Measurements from ENCODE around the gene RGMA.
A peak's percentile ranks its signal among the peaks of the same experiment; 100 is the strongest.

Gene RGMA

DNA sequence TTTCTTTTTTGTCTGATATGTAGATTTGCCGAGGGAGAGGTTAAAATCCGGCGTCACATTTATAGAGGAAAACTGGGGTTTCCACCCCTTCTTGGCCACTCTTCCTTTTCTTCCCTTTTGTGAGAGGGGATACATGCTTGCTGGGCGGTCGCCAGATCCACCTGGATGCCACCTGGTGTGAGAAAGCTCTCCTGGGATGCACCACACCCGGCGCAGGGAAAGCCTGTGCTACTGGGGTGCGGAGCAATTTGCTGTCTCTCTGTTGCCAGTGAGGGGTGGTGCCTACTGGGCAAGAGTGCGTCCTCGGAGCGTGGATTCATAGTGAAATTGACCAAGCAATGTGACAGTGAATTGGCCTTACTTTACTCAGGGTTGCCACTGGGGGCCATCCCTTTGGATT is 2.5 kb upstream of the RGMA start:
- no peak for DNase-seq (ENCODE audit: low read depth)

DNA sequence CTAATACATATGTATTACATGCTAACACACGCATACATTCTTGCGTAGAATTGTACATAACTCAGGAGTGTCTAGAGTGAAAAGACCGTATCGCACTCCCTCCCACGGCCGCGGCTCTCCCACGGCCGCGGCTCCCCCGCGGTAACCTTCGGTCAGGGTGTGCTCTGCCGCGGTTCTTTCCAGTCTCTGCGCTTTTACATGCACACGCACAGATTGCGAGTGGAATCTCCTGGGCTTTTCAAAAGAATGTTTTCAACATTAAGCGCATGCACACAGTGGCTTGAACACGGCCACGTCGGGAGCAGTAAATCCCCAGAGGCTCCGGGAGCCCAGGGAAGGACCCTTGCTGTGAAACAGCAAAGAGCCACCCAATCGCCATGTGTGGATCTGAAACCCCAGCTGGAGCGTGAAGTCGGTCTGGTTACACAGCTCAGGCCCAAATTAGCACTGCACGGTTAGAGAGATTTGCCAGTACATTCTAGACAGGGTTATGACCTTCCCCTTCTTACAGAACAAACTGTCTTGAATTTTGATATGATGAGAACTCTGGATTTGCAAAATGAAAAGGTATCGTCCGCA is 805 bp upstream of the RGMA start:
- DNase-seq (ENCODE audit: low read depth): no peak

DNA sequence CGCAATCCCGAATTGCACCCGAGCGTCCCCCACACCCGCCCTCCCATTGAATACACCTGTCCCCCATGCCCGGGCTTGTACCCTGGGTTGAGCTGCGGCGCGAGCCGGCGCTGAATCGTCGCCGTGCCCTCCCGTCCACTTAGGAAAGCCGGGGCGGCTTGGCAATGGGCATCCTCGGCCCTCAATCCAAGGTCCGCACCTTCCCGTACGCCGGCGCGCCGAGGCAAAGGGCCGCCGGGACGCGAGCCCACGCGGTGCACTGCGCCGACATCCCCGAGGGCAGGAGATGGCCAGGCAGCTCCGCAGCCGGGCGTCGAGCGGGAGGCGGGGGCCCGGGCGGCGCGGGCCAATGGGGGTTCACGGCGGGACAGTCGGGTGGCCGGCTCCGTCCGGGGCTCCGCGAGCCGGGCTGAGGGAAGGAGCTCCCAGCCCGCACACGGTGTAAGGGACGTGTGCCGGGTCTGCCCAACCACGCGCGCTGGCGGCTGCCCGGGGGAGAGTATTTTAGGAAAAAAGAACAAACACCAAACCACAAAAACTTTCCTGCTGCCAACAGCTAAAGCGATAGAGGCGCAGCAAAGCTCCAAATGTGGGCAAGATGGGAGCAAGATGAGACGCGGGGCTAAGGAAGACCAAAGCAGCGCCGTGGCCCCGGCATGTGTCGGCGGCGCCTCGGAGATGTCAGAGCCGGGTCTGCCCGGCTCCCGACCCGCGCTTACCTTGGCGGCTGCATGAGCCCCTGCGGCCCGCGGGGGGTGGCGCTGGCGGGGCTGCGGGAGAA is 621 bp downstream of the RGMA start:
- no peak for DNase-seq (ENCODE audit: low read depth)

DNA sequence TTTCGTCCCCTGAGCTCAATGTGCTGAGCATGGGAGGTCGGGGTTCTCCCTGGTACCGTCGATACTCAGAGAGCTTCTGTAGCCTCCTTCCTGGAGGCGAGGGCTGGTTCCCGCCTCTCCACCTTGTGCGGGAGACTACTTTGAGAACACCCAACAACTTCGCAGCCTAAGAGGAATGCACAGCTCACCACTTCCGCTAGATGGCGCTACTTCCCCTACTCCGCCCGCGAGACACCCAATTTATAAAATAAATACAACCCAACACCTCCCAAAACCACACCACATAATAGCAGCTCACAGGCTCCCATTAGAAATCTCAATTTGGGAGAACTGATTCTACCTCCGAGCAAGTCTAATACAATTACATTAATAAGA is 1.2 kb downstream of the RGMA start:
- DNase-seq (ENCODE audit: low read depth): peak; percentile 50

DNA sequence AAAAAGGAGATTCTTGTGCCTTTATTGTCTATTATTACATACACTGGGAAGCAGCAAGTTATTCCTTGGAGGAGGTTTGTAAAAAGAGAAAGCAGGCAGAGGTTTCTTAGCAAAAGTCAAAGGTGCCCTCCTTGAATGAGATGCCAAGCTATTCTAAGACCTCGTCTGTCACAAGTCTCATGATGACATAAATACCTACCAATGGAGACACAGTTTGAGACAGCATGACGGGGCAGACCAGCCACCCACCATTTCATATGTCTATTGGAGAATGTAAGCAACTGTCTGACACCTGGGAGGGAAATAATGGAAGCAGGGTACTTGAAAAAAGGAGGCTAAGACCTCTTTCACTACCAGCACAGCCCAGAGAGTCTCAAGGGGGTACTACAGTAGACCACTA is 2.2 kb downstream of the RGMA start:
- no peak for DNase-seq (ENCODE audit: low read depth)

DNA sequence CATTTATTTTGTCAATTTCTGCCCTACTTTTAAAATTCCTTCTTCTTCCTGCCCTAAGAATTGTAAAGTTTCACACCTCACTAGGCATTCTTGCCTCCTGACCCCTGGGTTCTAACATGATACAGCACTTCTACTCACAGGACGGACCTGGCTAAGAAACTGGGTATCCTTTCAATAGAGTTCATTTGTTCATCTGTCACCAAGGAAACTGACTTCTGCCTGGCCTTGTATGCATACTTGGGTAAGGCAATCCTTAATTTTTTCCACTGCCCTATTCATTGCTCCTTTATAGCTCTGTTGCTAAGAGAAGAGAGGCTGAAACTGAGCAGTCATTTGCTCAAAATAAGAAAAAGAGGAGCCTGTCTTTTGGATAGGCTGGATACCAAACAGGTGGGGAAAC is 3.3 kb downstream of the RGMA start:
- no peak for DNase-seq (ENCODE audit: low read depth)

DNA sequence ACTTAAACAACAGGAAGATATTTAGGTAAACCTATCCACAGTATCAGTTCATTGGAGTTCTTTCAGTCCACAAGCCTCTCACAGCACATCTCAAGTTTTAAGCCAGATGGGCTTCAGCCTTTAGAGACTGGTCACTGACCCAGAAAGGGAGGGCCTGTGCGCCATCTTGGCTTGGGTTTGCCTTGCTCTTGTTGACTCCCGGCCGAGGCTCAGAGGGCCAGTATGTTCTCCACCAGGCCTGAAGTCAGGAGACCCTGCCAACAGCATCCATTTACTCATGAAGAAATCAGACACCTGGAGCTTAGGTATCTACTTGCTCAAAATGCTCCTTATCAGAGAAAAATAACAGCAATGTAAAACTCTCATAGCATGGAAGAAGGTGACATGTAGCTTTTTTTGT is 6.2 kb downstream of the RGMA start:
- no peak for DNase-seq (ENCODE audit: low read depth)

DNA sequence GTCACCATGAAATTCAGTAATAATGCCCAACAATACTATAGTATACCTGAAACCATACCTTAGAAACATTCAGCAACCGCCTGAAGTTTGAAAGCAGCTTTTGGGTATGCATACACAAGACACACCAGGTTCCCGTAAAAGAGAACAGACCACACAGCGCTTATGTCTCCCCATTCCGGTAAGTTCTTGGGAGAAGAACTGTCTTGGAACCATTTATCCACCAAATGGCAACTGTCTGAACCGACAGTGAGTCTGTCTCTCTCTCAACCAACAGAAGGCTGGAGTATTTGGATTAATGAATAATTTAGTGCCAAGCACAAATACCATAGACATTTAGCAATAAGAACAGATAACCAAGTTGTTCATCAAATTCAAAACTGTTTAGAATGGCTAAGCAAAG is 7.6 kb downstream of the RGMA start:
- no peak for DNase-seq (ENCODE audit: low read depth)

DNA sequence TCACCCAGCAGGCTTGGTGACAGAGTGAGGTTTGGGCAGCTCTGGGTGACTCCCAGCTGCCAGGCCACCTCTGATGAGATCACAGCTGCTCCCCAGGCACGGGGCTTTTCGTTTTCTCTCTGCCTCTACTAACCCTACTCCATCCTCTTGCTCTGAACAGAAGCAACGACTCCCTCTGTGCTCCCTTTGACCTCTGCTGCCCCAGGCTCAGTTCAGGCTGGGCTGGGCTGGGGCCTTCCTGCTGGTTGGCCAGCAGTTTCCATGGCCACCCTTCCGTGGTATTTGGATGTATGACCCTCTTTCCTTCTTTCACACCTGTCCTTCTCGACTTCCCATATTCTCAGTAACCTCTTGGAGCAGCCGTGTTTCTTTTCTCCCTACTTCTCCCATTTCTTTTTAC is 8.6 kb downstream of the RGMA start:
- no peak for DNase-seq (ENCODE audit: low read depth)

DNA sequence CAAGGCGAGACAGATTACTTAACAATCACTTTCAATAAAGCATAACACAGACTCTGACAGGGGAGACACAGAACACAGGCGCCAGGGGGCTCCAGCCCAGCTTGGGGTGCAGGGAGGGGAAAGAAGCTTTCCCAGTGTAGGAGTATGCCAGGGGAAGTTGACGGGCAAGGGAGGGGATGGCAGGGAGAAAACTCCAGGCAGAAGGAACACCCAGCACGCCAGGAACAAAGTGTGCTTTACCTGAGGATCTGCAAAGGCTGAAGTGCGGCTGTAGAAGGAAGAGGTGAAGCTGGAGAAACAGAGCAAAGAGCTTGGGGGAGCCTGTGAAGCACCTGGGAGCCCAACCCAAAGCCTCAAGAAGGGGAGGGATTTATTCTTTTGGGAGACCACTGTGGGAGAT is 12.1 kb downstream of the RGMA start:
- no peak for DNase-seq (ENCODE audit: low read depth)

DNA sequence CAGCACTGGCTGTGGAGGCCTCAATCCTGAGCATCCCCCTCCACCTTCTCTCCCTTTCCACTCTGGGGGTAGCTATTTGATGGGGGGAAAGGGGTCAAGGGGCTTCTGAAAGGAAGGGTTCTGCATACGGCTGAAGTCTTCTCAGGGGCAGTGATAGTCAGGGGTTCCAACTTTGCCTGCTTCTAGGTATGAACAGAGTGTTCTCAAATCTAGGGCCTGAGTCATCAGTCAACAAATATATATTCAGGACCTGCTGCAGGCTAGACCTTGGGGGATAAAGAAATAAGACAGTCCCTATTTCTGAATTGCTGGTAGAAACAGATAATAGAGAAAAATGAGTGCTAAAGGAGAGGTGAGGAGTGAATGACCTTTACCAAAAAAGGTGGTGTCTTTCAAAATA is 12.8 kb downstream of the RGMA start:
- DNase-seq (ENCODE audit: low read depth): no peak

DNA sequence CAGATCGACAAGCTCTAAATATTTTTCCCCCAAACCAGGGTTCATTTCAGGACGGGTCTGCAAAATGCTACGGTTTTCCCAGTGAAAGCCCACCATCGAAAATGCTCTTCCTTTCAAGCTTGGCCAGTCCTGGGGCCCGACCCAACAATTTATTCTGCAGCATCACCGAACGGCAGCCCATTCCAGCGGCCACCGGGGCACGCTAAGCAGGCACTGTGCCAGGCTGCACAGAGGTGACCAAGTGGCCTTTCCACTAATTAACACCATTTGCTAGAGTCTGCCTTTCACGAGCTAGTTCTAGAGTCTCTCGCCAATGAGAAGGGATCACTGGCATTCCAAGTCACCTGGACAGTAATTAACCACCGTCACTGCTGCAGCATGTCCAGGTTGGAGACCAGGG is 14.4 kb downstream of the RGMA start:
- DNase-seq (ENCODE audit: low read depth): no peak

DNA sequence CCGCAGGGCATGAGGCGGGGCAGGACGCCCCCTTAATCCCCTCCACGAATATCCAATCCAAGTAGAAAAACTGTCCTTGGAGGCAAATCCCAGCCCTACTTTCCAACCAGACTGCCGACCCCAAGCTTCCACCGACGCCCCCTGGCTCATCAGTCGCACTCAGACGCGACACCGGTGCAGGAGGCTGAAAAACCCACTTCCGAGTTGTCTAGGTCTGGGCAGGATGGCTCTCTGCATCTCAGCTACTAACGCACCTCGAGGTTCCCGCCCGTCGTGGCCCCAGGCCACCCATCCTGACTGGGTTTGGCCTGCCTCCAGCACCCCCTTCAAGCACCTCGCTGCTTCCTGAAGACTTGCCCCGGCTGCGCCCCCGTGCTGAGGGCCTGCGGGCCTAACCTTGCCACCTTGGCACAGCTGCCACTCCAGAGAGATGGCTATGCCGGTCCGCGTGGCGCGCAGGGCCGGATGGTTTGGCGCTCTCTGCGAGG is 15.5 kb downstream of the RGMA start:
- no peak for DNase-seq (ENCODE audit: low read depth)

DNA sequence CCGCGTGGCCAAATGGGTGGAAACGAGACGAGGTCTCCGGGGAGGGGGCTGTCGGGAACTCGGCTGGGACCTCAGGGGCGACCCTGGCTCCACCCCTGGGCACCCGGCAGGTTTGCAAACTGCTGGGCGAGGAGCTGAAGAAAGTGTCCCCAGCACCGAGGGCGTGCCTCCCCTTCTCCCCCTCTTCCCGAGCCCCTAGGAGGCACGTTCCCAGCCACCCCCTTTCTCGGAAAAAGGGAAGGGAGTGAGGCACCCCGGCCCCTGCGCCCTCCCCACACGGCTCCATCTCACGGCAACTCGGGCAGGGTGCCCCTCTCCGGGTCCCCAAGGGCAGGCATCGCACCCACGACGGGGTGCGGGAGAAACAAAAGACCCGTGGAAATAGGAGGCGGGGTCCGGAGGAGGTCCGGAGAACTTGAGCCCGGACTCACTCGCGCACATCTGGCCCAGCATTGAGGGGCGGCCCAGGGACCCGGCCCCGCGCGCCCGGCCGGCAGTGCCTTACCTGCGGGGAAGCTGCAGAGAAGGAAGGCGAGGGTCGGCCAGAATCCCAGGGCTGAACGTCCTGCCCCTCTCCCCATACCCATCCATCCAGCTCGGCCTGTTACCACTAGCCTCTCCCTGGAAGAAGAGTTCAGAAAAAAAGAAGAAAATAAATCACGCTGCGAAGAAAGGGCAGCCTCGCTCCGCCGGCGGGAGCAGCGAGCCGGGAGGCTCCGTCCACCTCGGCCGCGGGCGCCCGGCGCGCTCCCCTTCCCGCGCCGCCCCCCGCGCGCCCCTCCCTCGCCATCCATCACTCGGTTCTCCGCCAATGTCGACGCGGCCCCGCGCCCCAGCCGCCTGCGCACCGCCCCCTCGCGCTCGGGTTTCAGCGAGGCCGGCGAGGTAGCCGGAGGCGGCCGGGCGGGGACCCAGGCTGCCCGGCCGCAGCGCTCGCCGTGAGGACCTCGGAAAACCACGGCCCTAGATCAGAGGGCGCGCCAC is 16.3 kb downstream of the RGMA start:
- no peak for DNase-seq (ENCODE audit: low read depth)

DNA sequence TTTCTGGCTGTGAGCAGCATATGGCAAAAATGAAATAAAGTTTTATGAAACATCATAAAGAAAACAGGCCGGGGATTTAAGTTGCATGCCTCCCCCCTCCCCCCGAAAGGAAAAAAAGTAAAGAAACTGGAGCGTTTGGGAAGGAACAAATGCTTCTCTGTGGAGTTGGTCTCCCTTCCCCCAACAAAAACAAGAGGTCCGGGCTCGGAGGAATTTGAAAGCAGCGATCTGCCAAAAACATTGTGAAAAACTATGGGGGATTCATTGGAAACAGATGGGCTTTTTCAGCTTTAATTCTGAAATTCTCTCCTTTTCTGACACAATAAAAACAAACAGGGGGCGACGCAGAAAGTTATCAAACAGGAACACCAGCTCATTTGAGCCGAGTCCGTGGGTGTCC is 17.0 kb downstream of the RGMA start:
- no peak for DNase-seq (ENCODE audit: low read depth)

DNA sequence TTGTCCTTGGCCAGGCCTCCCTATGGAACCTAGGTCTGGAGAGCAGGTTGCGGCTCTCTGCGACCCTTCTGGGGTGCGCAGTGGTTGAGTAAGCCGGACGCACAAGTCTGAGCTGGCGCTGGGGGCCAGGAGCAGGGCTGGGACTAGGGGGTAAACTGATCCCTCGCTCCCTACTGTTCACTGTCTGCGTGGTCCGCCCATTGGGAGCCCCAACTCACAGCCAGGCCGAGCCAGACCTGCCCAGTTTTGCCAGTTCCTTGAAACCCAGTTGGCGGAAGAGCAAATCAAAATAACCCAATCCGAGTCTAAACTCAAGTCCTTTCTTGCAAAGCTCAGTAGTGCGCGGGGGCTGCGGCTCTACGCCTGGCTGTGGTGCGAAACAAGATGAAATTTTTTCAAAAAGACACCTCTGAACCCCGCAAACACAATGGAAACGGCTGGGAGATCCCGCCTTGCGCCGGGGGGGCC is 17.5 kb downstream of the RGMA start:
- DNase-seq (ENCODE audit: low read depth): no peak

DNA sequence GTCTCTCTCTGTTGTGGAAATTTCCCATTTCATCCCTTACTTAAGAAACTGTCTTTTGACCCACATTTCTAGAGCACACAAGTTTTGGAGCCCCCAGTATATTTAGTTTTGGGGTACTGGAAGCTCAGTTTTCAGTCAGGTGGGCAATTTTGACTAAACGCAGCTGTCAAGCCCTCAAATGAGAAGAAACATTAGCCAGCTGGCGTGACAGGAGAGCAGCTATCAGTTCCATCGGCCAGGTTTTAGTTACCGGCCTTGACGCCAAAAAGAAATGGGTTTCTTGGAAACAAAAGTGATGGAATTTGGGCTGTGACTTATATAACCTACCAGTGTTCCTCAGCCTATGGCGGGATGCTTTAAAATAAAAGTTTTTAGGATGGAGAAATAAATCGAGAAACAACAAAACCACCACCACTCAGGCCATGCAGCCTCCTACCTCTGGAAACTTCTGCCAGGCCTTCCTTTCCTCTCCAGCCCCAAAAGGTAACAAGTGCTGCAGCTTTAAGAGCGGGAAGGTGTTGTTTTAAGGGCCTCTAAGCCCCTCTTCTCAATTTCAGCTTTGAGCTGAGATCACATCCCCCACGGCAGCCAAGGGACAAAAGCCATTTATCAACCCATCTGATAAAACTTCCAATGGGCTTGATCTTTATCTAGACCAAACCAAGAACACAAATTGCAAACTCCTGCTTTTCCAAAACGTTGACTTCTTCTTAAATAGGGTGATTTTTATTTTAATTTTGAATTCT is 18.3 kb downstream of the RGMA start:
- no peak for DNase-seq (ENCODE audit: low read depth)

DNA sequence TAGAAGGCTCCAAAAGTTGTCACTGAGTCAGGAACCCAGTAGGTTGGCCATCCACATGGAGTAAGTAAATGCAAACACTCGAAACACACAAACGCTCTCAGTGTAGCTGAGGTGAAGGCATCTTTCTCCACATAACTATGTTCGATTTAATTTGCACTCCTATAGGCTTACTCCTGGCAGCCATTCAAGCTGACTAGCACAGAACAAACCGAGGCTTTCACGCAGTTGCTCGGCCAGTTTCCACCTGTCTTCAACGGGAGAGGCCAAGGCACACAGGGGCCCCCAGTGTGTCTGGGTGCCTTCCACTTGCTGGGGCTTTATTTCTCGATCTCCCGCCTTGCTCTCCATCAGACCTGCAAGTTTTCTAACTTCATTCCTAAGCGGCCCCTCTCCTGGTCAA is 18.9 kb downstream of the RGMA start:
- DNase-seq (ENCODE audit: low read depth): no peak

DNA sequence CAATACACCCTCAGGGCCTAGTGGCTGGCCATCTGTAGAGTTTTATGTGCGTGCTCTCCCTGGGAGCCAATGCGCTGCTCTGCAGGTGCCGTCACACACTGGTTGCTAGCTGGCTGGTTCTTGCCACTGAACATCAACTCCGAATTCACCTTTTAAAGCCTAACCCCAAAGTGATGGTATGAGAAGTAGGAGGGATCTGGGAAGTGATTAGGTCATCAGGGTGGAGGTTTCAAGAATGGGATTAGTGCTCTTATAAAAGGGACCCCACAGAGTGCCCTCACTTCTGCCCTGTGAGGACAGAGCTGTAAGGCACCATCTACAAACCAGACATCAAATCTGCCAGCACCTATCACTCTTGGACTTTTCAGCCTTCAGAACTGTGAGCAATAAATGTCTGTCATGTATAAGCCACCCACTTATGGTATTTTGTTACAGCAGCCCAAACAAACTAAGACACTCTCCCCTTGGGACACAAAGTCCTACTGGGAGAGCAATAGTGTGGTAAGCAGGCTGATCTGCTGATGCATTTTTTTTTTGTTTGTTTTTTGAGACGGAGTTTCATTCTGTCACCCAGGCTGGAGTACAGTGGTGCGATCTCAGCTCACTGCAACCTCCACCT is 20.3 kb downstream of the RGMA start:
- no peak for DNase-seq (ENCODE audit: low read depth)

DNA sequence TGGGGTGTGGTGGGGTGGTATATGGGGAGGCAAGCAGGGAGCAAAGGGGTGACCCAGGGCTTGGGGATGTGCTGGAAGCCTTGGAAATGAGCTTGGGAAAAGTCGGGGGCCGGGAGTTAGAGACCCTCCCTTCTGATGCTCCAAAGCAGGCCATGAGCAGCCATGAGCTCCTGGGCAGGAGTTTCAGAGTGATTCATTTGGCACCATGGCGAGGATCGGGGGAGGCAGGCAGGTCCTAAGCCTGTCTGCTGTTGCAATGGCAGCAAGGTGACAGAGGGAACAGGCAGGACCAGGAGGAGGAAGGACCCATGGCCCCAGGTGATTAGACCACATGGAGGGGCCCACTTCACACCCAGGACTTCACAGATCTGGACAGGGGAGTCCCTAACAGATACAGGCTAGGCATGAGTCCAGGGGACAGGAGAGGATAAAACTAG is 21.3 kb downstream of the RGMA start:
- DNase-seq (ENCODE audit: low read depth): no peak

DNA sequence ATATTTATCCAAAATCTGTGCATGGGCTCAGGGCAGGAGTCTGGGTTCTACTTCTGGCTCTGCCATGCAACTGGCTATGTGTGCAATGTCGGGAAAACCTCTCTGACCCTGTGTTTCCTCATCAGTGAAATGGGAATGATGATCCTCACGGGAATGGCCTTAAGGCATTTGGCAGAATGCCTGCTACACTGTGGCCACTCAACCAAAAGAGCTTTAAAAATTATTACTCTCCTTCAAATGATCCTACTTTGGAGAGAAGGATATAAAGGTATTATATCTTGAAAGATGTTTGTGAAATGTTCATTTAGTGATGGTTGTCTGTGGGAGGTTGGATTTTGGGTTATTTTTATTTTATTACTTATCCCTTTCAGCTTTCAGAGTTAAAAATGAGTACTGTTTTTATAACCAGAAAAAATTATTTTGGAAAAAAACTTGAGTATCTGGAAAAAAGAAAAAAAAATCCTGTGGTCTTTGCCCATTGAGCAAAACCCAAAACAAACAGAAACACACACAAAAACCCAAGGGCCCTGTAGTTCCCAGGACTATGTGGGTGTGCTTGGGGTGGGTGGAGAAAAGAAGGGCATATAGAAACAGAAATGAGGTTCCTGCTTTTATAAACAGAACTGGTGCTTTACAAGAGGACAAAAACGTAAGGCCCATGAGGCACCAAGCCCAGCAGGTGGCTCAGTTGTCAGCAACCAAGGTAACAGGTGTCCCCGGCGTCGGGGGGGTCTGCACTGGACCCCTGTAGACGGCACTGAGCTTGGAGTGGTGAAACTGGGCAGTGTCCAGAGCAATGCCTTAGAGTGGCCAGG is 22.0 kb downstream of the RGMA start:
- no peak for DNase-seq (ENCODE audit: low read depth)

All from stimulated activated CD8-positive, alpha-beta memory T cell treated with anti-CD3 and anti-CD28 coated beads, Interleukin-4, amount 100 ng/mL, for 24 hours (primary cell).